Measurements from ENCODE around the gene PYGM. TPM values are rescaled to one million over a fixed set of nuclear protein-coding genes. Genes with fewer than 3 reads are reported as not detected.

PYGM gene
- total and polyA plus RNA-seq, 2 of the 13 experiments (the other 11 are each of a cell fraction or from before 2014, with no cell fraction given) = 0.11 to 0.12 TPM

DNA sequence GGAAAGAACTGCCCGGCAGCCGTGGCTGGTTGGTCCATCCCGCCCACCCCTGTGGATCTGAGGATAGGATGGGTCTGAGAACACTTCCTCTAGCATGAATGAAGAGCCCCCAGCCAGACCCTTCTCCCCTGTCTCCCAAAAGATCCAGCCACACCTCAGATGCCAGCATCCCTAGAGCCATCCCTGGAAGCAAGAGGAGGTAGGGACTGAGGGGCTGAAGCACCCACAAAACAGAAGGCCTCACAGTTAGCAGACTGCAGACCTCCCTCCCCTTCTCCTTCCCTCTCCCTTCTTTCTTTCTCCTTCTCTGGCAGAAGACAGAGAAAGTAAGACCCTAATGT is 38.4 kb downstream of the PYGM start:
- ChIA-PET POLR2A (no interaction called here), CTCF (ENCODE audit: low intra/inter-chr PET ratio, low total read pairs) (no interaction called here)
- H3K4me2 ChIP-seq (ENCODE audit: low read depth, low read length) = no peak overlapping the region
- H4K20me1 ChIP-seq (ENCODE audit: insufficient read depth, low read length) = no peaks in the 10 kb centered on the region
- no TSS peak for BruUV-seq (replicated peaks)
- in situ Hi-C loops (cut with HindIII; ENCODE audit: extremely low pct_ligation_motif_present, low pct_unique_long_range_greater_than_20kb) (no loop called here), intact Hi-C loops (cut with micrococcal nuclease; ENCODE audit: unreplicated experiment) (no loop called here)
- H3K4me1 ChIP-seq (ENCODE audit: insufficient read depth, low read length) = peaks cover 31% of the 10 kb centered on the region
- no peak for FAIRE-seq
- TF ChIP-seq SP2 (CRISPR knock-in tag; IDR thresholded peaks at IDR 0.05) (no peak), YEATS2 (CRISPR knock-in tag; IDR thresholded peaks at IDR 0.05; ENCODE audit: borderline replicate concordance) (no peak), GTF2F1 (IDR thresholded peaks at IDR 0.05; ENCODE audit: low read length) (no peak), CBX5 (CRISPR knock-in tag; IDR thresholded peaks at IDR 0.05; ENCODE audit: borderline replicate concordance) (no peak), BCL6 (CRISPR knock-in tag; IDR thresholded peaks at IDR 0.05) (no peak)
- TF ChIP-seq, protein P1, sequence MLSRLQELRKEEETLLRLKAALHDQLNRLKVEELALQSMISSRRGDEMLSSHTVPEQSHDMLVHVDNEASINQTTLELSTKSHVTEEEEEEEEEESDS (CRISPR knock-in tag; IDR thresholded peaks at IDR 0.05; ENCODE audit: borderline replicate concordance) = no peak
- no peaks in the 10 kb centered on the region for H3K9me3 ChIP-seq (ENCODE audit: low read length)
- no peaks in the 10 kb centered on the region for H3K79me2 ChIP-seq (ENCODE audit: insufficient read depth, low read length)
- H3K27ac ChIP-seq (ENCODE audit: extremely low read length, insufficient read depth, low read length) = no peak overlapping the region
- DNase-seq (ENCODE audit: low spot score) = no peak
- H3K27me3 ChIP-seq (ENCODE audit: control insufficient read depth in 1 of 2, insufficient read depth in 2 of 2, low read length in 2 of 2) = peaks cover 3 to 52% of the 10 kb centered on the region in 2 experiments; a peak in 4 of 5 replicates
- no peak overlapping the region for H3K9ac ChIP-seq (ENCODE audit: insufficient read depth, low read depth, low read length)
- H3K36me3 ChIP-seq (replicated peaks in 1 of 2; ENCODE audit: control insufficient read depth in 1 of 2, insufficient read depth in 2 of 2, low read length in 2 of 2) = no peaks in the 10 kb centered on the region
- no peak overlapping the region for H2AFZ ChIP-seq (ENCODE audit: low read length)
- WGBS (ENCODE audit: low lambda C conversion rate) = no CpG with 5 or more reads among the region's 3 CpGs
- ATAC-seq = no peak
- no peak overlapping the region for H3K4me3 ChIP-seq (replicated peaks in 1 of 3; ENCODE audit: insufficient read depth in 1 of 3, low read depth in 2 of 3, low read length in 3 of 3)

DNA sequence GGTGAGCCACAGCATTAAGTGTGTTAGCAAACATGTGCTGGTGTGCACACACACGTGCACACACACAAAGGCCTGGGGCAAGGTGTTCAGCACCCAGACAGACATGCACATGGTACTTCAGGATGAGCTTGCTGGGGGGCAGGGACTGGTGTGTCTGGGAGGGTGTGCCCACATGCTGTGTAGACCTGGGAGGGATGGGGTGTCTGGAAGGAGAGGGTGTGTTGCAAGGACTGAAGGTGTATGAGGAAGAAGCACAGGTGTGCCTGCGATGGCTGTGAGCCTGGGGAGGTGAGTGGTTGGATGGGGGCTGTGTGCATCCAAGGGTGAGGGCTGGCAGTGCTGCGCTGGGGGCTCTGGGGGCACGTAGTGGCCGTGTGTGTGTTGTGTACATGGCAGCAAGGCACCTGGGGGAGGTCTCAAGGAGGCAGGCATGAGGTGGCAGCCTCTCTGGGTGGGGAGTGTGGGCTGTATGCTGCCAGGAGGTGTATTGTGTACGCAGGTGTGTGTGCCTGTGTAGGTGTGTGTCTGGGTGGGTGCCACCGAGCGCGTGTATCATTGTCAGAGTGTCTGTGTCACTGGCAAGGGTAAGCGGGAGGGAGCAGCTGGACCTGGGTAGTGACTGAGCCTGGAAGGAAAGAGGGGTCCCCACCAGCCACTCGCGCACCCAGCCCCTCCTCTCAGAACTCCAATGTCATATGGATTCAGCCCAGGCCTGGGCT is 39.0 kb downstream of the PYGM start:
- CTCF ChIA-PET (ENCODE audit: low intra/inter-chr PET ratio, low total read pairs) = no interaction called here
- WGBS (ENCODE audit: low lambda C conversion rate) = 0% methylated on average over 6 of the region's 12 CpGs
- H3K9ac ChIP-seq (ENCODE audit: insufficient read depth, low read depth, low read length) = no peak overlapping the region
- FAIRE-seq = no peak
- H3K27me3 ChIP-seq (ENCODE audit: control insufficient read depth in 1 of 2, insufficient read depth in 2 of 2, low read length in 2 of 2) = peaks cover 4 to 55% of the 10 kb centered on the region in 2 experiments; a peak in 4 of 5 replicates
- no peaks in the 10 kb centered on the region for H4K20me1 ChIP-seq (ENCODE audit: insufficient read depth, low read length)
- no peaks in the 10 kb centered on the region for H3K9me3 ChIP-seq (ENCODE audit: low read length)
- no peak overlapping the region for H3K27ac ChIP-seq (ENCODE audit: extremely low read length, insufficient read depth, low read length)
- BruUV-seq (replicated peaks) = no TSS peak
- H3K4me3 ChIP-seq (replicated peaks in 1 of 3; ENCODE audit: insufficient read depth in 1 of 3, low read depth in 2 of 3, low read length in 3 of 3) = no peak overlapping the region
- no peak for ATAC-seq
- TF ChIP-seq, protein P2, sequence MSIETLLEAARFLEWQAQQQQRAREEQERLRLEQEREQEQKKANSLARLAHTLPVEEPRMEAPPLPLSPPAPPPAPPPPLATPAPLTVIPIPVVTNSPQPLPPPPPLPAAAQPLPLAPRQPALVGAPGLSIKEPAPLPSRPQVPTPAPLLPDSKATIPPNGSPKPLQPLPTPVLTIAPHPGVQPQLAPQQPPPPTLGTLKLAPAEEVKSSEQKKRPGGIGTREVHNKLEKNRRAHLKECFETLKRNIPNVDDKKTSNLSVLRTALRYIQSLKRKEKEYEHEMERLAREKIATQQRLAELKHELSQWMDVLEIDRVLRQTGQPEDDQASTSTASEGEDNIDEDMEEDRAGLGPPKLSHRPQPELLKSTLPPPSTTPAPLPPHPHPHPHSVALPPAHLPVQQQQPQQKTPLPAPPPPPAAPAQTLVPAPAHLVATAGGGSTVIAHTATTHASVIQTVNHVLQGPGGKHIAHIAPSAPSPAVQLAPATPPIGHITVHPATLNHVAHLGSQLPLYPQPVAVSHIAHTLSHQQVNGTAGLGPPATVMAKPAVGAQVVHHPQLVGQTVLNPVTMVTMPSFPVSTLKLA (IDR thresholded peaks at IDR 0.05) = peak; percentile 97
- TF ChIP-seq TMF1 (CRISPR knock-in tag; IDR thresholded peaks at IDR 0.05; ENCODE audit: low read depth) (no peak), TARDBP (CRISPR knock-in tag; IDR thresholded peaks at IDR 0.05) (no peak)
- no peaks in the 10 kb centered on the region for H3K79me2 ChIP-seq (ENCODE audit: insufficient read depth, low read length)
- POLR2A ChIA-PET = no interaction called here
- H3K4me1 ChIP-seq (ENCODE audit: insufficient read depth, low read length) = peaks cover 25% of the 10 kb centered on the region
- in situ Hi-C loops (cut with HindIII; ENCODE audit: extremely low pct_ligation_motif_present, low pct_unique_long_range_greater_than_20kb) = no loop called here
- no peak overlapping the region for H3K4me2 ChIP-seq (ENCODE audit: low read depth, low read length)
- no peak overlapping the region for H2AFZ ChIP-seq (ENCODE audit: low read length)
- H3K36me3 ChIP-seq (replicated peaks in 1 of 2; ENCODE audit: control insufficient read depth in 1 of 2, insufficient read depth in 2 of 2, low read length in 2 of 2) = no peaks in the 10 kb centered on the region
- intact Hi-C loops (cut with micrococcal nuclease; ENCODE audit: unreplicated experiment) = no loop called here
- DNase-seq (ENCODE audit: low spot score) = no peak

All from HepG2 (cell line).